Activated T-helper 17 cell treated with anti-CD3 and anti-CD28 coated beads, Interleukin-2, amount 50 U/mL, for 72 hours (primary cell): ENCODE results near the gene TRPT1. TPM values are rescaled to one million over a fixed set of nuclear protein-coding genes. Genes with fewer than 3 reads are reported as not detected.
A peak's percentile ranks its signal among the peaks of the same experiment; 100 is the strongest.

Experiments
- ATAC-seq: fragments of 150-1000 bp; cut with Tn5 transposase; replicated peaks from 2 replicates; pipeline ENCODE4 v1.10.0; 2021; ENCODE audit warnings: mild to moderate bottlenecking, moderate library complexity
- H3K27ac Mint-ChIP-seq: one replicate; pipeline ENCODE4 v1.8.0; 2022; ENCODE audit warnings: mixed read lengths
- H3K27me3 Mint-ChIP-seq: one replicate; pipeline ENCODE4 v1.8.0; 2022; ENCODE audit warnings: mixed read lengths
- H3K36me3 Mint-ChIP-seq: one replicate; pipeline ENCODE4 v1.8.0; 2022; ENCODE audit warnings: low read depth, mild to moderate bottlenecking, mixed read lengths
- H3K4me1 Mint-ChIP-seq: one replicate; pipeline ENCODE4 v1.8.0; 2022; ENCODE audit warnings: mixed read lengths
- H3K4me3 Mint-ChIP-seq: one replicate; pipeline ENCODE4 v1.8.0; 2022; ENCODE audit warnings: mild to moderate bottlenecking, mixed read lengths
- H3K9me3 Mint-ChIP-seq: one replicate; pipeline ENCODE4 v1.8.0; 2022; ENCODE audit warnings: mixed read lengths
- total RNA-seq, 2 donors: library from RNA; stranded (reverse); gene quantifications; one replicate each; pipeline ENCODE4 v1.2.3, GENCODE V29; 2022

TRPT1 gene
- total RNA-seq, 2 donors from 2014 or later, result 20.3 to 48.4 TPM

DNA sequence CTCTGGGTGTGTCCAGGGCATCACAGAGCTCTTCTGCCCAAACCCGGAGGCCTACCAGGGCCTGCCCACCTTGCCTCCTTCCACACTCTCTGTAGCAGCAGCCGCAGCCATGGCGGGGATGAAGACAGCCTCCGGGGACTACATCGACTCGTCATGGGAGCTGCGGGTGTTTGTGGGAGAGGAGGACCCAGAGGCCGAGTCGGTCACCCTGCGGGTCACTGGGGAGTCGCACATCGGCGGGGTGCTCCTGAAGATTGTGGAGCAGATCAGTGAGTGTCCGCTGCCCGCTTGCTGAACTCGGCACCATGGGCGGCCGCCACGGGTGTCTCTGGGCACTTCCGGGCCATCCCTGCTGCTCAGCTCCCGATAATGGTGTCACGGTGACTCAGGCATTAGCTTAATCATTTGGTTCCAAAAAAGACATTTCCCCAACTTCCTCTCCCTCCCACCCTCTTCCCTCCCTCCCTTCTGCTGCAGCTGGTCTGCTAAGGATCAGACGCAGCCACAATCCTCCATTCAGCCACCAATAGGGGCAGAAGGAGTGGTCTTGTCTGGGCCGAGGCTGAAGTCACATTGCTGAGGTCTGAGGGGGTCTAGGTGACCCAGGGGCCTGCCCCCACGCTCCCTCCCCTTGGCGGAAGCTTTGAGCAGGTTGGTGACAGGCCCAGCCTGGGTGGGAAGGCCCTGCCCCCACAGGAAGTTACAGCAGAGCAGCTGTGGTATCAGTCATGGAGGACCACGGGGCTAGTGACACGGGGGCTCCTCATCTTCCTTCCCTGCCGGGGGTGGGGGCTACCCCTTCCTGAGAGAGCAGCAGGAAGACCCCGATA, 18.5 kb downstream of the TRPT1 start:
- H3K4me3 Mint-ChIP-seq, result peak overlapping the region; percentile 93
- H3K27me3 Mint-ChIP-seq, result no peaks in the 10 kb centered on the region
- H3K9me3 Mint-ChIP-seq, result no peaks in the 10 kb centered on the region
- peak overlapping the region; percentile 98 for H3K27ac Mint-ChIP-seq
- peaks cover 100% of the 10 kb centered on the region for H3K36me3 Mint-ChIP-seq
- peaks cover 19% of the 10 kb centered on the region for H3K4me1 Mint-ChIP-seq
- ATAC-seq, result peak; percentile 80

- peak within 1 kb of the TSS; percentile 98 for H3K27ac Mint-ChIP-seq
- peak within 1 kb of the TSS; percentile 93 for H3K4me3 Mint-ChIP-seq
- peaks cover 14% of the 10 kb centered on the region for H3K4me1 Mint-ChIP-seq
- peak; percentile 63 for ATAC-seq
- H3K27me3 Mint-ChIP-seq, result no peaks in the 10 kb centered on the region
- no peaks in the 10 kb centered on the region for H3K9me3 Mint-ChIP-seq
- H3K36me3 Mint-ChIP-seq, result peaks cover 100% of the 10 kb centered on the region
Observed at GRCh38 chr11:64206457-64207255, 19.3 kb downstream of the TRPT1 start, which contains the start of gene FERMT3. Gene FERMT3 (plus strand): TSS chr11:64206721. CDS start chr11:64207365, 644 bp downstream.

DNA sequence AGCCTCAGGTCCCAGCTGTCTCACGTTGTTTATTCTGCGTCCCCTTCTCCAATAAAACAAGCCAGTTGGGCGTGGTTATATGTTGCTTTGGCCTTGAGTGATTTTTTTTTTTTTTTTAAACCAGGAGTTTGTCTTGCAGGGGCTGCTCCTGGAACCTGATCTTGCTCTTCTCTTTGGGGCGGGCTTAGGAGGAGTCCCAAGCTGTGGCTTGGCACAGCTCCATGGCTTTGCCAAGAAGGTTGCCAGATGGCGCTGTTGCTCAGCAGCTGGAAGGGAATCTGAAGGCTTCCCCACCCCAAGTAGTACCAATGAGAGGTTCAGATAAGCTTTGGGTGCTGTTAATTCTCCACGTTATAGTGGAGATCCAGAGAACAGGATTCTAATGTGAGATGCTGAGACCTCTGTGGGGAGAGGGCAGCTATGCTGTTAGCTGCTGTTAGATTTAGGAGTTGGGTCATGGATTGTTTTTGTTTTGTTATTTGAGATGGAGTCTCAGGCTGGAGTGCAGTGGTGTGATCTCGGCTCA, 21.5 kb downstream of the TRPT1 start:
- Mint-ChIP-seq H3K9me3 (no peaks in the 10 kb centered on the region), H3K27ac (peak overlapping the region; percentile 47), H3K4me3 (peak overlapping the region; percentile 93), H3K36me3 (peaks cover 100% of the 10 kb centered on the region), H3K4me1 (peaks cover 10% of the 10 kb centered on the region), H3K27me3 (no peaks in the 10 kb centered on the region)
- ATAC-seq, result peak; percentile 38

GRCh38 chr11:64204080-64204440, 21.9 kb downstream of the TRPT1 start:
- Mint-ChIP-seq H3K36me3 (peaks cover 100% of the 10 kb centered on the region), H3K9me3 (no peaks in the 10 kb centered on the region), H3K27ac (peak overlapping the region; percentile 47), H3K27me3 (no peaks in the 10 kb centered on the region), H3K4me3 (peak overlapping the region; percentile 93), H3K4me1 (peaks cover 10% of the 10 kb centered on the region)
- no peak for ATAC-seq

DNA sequence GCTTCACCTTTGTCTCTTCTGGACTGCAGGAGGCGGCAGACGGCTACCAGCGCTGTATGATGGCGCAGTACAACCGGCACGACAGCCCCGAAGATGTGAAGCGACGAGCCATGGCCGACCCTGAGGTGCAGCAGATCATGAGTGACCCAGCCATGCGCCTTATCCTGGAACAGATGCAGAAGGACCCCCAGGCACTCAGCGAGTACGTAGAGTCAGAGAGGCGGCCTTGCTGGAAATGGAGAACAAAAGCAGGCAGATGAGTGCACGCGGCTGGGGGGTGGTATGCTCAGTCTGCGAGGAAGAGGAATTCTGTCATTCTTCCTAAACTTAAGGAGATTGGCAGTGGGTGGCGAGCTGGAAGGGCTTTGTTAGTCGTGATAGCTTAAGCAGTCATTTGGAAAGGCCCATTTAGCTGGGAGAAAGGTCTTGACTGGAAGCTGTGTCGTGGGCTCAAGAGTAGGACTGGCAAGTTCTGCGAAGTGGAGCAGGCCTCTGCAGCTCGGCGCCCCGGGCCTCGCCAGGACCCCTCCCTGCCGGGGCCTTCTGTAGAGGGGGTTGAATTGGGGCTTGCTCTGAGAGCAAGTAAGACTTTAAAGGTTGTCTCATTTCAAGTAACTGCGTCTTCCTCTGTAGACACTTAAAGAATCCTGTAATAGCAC, 22.4 kb downstream of the TRPT1 start:
- H3K4me3 Mint-ChIP-seq, result peak overlapping the region; percentile 93
- H3K27ac Mint-ChIP-seq, result peak overlapping the region; percentile 47

DNA sequence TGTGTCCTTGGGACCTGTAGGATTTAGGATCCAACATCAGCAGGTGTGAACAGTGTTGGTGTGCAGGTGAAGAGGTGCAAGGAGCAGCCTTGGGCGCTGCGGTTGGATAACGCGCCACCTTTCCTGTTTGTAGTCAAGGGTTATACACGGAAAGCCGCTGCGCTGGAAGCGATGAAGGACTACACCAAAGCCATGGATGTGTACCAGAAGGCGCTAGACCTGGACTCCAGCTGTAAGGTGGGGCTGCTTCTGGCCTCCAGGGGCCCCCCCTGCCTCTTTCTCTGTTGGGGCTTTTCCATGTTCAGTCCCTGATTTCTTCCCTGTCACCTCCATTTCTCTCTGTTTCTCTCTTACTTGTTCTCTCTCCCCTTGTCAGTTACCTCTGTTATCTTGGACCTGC, 23.0 kb downstream of the TRPT1 start:
- Mint-ChIP-seq H3K9me3 (no peaks in the 10 kb centered on the region), H3K4me3 (no peak overlapping the region), H3K27me3 (no peaks in the 10 kb centered on the region), H3K4me1 (peaks cover 10% of the 10 kb centered on the region), H3K27ac (no peak overlapping the region), H3K36me3 (peaks cover 100% of the 10 kb centered on the region)
- no peak for ATAC-seq

More for the DNA sequence above, 22.4 kb downstream of the TRPT1 start:
- Mint-ChIP-seq H3K27me3 (no peaks in the 10 kb centered on the region), H3K4me1 (peaks cover 10% of the 10 kb centered on the region), H3K9me3 (no peaks in the 10 kb centered on the region), H3K36me3 (peaks cover 100% of the 10 kb centered on the region)
- ATAC-seq, result no peak

- H3K4me3 Mint-ChIP-seq, result no peak overlapping the region
- peaks cover 100% of the 10 kb centered on the region for H3K36me3 Mint-ChIP-seq
- no peak overlapping the region for H3K27ac Mint-ChIP-seq
- H3K4me1 Mint-ChIP-seq, result peaks cover 10% of the 10 kb centered on the region
- no peaks in the 10 kb centered on the region for H3K27me3 Mint-ChIP-seq
- no peaks in the 10 kb centered on the region for H3K9me3 Mint-ChIP-seq
- ATAC-seq, result no peak
Observed at GRCh38 chr11:64201543-64201942, 24.4 kb downstream of the TRPT1 start.

DNA sequence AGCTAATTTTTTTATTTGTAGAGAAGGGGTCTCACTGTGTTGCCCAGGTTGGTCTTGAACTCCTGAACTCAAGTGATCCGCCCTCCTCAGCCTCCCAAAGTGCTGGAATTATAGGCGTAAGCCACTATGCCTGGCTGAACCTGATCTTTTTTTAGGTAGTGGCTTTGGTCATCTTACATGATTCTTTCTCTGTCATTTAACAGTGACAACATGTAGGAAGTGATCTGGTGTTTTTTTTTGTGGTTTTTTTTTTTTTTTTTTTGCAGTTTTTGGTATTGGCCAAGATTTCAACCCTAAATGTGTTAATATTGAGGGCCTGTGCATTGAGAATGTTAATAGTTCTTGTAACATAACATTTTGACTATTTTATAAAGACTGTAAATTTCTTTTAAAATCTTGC, 27.5 kb downstream of the TRPT1 start:
- Mint-ChIP-seq H3K9me3 (no peaks in the 10 kb centered on the region), H3K27me3 (no peaks in the 10 kb centered on the region), H3K36me3 (peaks cover 100% of the 10 kb centered on the region), H3K4me1 (peaks cover 4% of the 10 kb centered on the region), H3K27ac (no peak overlapping the region), H3K4me3 (no peak overlapping the region)
- ATAC-seq, result no peak

GRCh38 chr11:64196626-64197025, 29.4 kb downstream of the TRPT1 start:
- Mint-ChIP-seq H3K27me3 (no peaks in the 10 kb centered on the region), H3K27ac (no peak overlapping the region), H3K36me3 (peaks cover 98% of the 10 kb centered on the region), H3K4me1 (no peaks in the 10 kb centered on the region), H3K4me3 (no peak overlapping the region), H3K9me3 (no peaks in the 10 kb centered on the region)
- no peak for ATAC-seq

DNA sequence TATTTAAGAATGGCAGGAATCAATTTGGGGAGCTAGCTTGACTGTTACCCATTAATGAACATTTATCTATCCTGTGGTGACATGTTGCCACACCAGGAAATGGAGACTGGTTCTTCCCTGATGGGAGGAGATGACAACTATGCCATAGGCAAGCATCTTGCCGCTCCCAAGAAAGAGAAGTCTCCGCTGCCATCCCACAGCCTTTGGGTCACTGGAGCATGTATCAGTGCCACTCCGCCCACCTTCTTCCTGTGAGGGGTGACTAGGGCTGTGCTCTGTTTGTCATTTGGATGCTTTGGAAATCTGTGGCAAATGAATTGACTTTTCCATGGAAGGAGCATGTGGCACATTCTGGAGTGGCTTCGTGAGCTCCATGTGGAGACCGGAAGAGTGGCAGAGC, 33.6 kb downstream of the TRPT1 start:
- Mint-ChIP-seq H3K4me1 (peaks cover 4% of the 10 kb centered on the region), H3K4me3 (no peak overlapping the region), H3K27me3 (no peaks in the 10 kb centered on the region), H3K9me3 (no peaks in the 10 kb centered on the region), H3K36me3 (peaks cover 78% of the 10 kb centered on the region), H3K27ac (no peak overlapping the region)
- ATAC-seq, result no peak

GRCh38 chr11:64186492-64187165, 39.4 kb downstream of the TRPT1 start:
- H3K4me1 Mint-ChIP-seq, result peaks cover 9% of the 10 kb centered on the region
- no peaks in the 10 kb centered on the region for H3K27me3 Mint-ChIP-seq
- no peak for ATAC-seq
- H3K36me3 Mint-ChIP-seq, result peaks cover 30% of the 10 kb centered on the region
- H3K4me3 Mint-ChIP-seq, result no peak overlapping the region
- no peaks in the 10 kb centered on the region for H3K9me3 Mint-ChIP-seq
- no peak overlapping the region for H3K27ac Mint-ChIP-seq

GRCh38 chr11:64185693-64186491, 40.1 kb downstream of the TRPT1 start, which contains the start of gene STIP1:
Gene STIP1 (plus strand): TSS chr11:64186171. CDS start chr11:64186262, 91 bp downstream.
- ATAC-seq, result peak; percentile 87
- peaks cover 9% of the 10 kb centered on the region for H3K4me1 Mint-ChIP-seq
- no peak within 1 kb of the TSS for H3K27ac Mint-ChIP-seq
- no peaks in the 10 kb centered on the region for H3K9me3 Mint-ChIP-seq
- peaks cover 23% of the 10 kb centered on the region for H3K36me3 Mint-ChIP-seq
- H3K27me3 Mint-ChIP-seq, result no peaks in the 10 kb centered on the region
- no peak within 1 kb of the TSS for H3K4me3 Mint-ChIP-seq

DNA sequence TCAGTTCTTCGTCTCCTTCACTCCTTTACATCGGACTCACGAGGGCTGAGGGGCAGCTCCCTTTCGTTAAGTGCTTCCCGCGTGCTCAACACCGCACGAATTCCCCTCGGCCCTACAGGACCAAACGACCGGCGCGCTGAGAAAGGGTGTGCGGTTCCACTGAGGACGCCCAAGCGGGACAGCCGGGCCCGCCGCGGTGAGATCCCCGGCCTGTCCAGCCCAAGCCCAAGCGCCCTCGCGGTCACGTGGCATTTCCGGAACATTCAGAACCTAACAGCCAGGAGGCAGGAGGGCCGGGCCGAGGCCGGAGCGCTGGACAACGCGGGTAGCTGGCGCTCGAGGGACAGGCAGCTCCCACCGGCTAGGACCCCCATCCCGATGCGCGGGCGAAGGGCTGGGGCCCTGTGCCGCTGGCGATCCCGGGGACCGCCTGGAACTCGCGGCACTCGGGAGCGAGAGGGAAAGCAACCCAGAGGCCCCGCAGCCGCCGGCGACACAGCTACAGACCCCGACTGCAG, 40.8 kb downstream of the TRPT1 start:
- Mint-ChIP-seq H3K4me1 (peaks cover 5% of the 10 kb centered on the region), H3K36me3 (peaks cover 17% of the 10 kb centered on the region)
- ATAC-seq, result no peak

More for the DNA sequence above, 40.8 kb downstream of the TRPT1 start:
- no peaks in the 10 kb centered on the region for H3K27me3 Mint-ChIP-seq
- no peak overlapping the region for H3K27ac Mint-ChIP-seq
- H3K9me3 Mint-ChIP-seq, result no peaks in the 10 kb centered on the region
- no peak overlapping the region for H3K4me3 Mint-ChIP-seq
